K562 (cell line): ENCODE results near the gene EFNA5. TPM values are rescaled to one million over a fixed set of nuclear protein-coding genes. Genes with fewer than 3 reads are reported as not detected.

Experiments used
- KLF1 ChIP-seq: fragments of 450-650 bp; IDR thresholded peaks from 2 replicates; pipeline ENCODE4 v1.6.1; 2016; ENCODE audit warnings: missing genetic modification characterization, missing compliant biosample characterization
- polyA plus RNA-seq, 8 experiments: library from polyadenylated mRNA; depleted of rRNA in 4 of 8; stranded (reverse) in 5 of 8; unstranded in 3 of 8; fragments of >200 nt; fragmentation: Nextera tagmentation in 2 of 8; fragmentation: Illumina TruSeq in 1 of 8; extraction: Ambion mirVana in 2 of 8; extraction: Trizol in 1 of 8; gene quantifications; 2 replicates each; pipeline versions ENCODE4 v1.2.1 to v1.2.3, GENCODE V29; 2011 to 2014; ENCODE audit warnings: inconsistent platforms in 1 of 8, missing spikeins in 1 of 8
- total RNA-seq, 7 experiments: library from RNA; depleted of rRNA in 6 of 7; stranded (reverse); fragments of >200 nt in 6 of 7; fragmentation: Illumina TruSeq in 2 of 7; extraction: Trizol in 2 of 7; gene quantifications; 2 replicates each; pipeline versions ENCODE4 v1.2.1 to v1.2.3, GENCODE V29; 2011 to 2021; ENCODE audit warnings: low replicate concordance in 1 of 7
- TF ChIP-seq, protein P1 (sequence below), 2 experiments: fragments of 450-650 bp; formaldehyde crosslinking in 1 of 2; IDR thresholded peaks; 2 replicates each; pipeline versions ENCODE4 v1.4.0 to v1.6.1; 2014 to 2020; ENCODE audit warnings: mild to moderate bottlenecking in 2 of 2, borderline replicate concordance in 1 of 2, low read depth in 1 of 2
- TF ChIP-seq, protein P2 (sequence below): fragments of 450-650 bp; IDR thresholded peaks from 2 replicates; pipeline ENCODE4 v1.6.1; 2016; ENCODE audit warnings: mild to moderate bottlenecking

EFNA5 gene
- total and polyA plus RNA-seq, 9 of the 15 experiments (the other 6 are each of a cell fraction or from before 2014, with no cell fraction given): 0.20 TPM; not detected in 8

- TF ChIP-seq, protein P1, sequence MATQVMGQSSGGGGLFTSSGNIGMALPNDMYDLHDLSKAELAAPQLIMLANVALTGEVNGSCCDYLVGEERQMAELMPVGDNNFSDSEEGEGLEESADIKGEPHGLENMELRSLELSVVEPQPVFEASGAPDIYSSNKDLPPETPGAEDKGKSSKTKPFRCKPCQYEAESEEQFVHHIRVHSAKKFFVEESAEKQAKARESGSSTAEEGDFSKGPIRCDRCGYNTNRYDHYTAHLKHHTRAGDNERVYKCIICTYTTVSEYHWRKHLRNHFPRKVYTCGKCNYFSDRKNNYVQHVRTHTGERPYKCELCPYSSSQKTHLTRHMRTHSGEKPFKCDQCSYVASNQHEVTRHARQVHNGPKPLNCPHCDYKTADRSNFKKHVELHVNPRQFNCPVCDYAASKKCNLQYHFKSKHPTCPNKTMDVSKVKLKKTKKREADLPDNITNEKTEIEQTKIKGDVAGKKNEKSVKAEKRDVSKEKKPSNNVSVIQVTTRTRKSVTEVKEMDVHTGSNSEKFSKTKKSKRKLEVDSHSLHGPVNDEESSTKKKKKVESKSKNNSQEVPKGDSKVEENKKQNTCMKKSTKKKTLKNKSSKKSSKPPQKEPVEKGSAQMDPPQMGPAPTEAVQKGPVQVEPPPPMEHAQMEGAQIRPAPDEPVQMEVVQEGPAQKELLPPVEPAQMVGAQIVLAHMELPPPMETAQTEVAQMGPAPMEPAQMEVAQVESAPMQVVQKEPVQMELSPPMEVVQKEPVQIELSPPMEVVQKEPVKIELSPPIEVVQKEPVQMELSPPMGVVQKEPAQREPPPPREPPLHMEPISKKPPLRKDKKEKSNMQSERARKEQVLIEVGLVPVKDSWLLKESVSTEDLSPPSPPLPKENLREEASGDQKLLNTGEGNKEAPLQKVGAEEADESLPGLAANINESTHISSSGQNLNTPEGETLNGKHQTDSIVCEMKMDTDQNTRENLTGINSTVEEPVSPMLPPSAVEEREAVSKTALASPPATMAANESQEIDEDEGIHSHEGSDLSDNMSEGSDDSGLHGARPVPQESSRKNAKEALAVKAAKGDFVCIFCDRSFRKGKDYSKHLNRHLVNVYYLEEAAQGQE (IDR thresholded peaks at IDR 0.05; ENCODE audit: borderline replicate concordance): no peak
- TF ChIP-seq, protein P1 (CRISPR knock-in tag; IDR thresholded peaks at IDR 0.05; ENCODE audit: low read depth): no peak
- no peak for TF ChIP-seq KLF1 (tag)
- TF ChIP-seq, protein P2, sequence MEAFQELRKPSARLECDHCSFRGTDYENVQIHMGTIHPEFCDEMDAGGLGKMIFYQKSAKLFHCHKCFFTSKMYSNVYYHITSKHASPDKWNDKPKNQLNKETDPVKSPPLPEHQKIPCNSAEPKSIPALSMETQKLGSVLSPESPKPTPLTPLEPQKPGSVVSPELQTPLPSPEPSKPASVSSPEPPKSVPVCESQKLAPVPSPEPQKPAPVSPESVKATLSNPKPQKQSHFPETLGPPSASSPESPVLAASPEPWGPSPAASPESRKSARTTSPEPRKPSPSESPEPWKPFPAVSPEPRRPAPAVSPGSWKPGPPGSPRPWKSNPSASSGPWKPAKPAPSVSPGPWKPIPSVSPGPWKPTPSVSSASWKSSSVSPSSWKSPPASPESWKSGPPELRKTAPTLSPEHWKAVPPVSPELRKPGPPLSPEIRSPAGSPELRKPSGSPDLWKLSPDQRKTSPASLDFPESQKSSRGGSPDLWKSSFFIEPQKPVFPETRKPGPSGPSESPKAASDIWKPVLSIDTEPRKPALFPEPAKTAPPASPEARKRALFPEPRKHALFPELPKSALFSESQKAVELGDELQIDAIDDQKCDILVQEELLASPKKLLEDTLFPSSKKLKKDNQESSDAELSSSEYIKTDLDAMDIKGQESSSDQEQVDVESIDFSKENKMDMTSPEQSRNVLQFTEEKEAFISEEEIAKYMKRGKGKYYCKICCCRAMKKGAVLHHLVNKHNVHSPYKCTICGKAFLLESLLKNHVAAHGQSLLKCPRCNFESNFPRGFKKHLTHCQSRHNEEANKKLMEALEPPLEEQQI: no peak
Observed at GRCh38 chr5:107602896-107603295, 67.8 kb downstream of the EFNA5 start (continued).
